Keratinocyte (primary cell): ENCODE results near the gene DIP2C. TPM values are rescaled to one million over a fixed set of nuclear protein-coding genes. Genes with fewer than 3 reads are reported as not detected.

ENCODE experiments used
- DNase-seq: peaks from one replicate; pipeline ENCODE4 v3.0.0-alpha.2; 2011; ENCODE audit warnings: low read depth, missing footprints, low spot score
- FAIRE-seq: peaks from 2 replicates; lab custom pipeline; 2011; peaks lifted over from hg19 to GRCh38; lab: Jason Lieb, UNC
- H2AFZ ChIP-seq: 2 replicates; pipeline ENCODE4 v1.6.0; 2012; ENCODE audit warnings: low read length, control low read depth, inconsistent platforms; ENCODE audit not compliant: control insufficient read depth
- H3K27ac ChIP-seq: 2 replicates; pipeline ENCODE4 v1.5.1; 2011; ENCODE audit warnings: low read length; ENCODE audit not compliant: control insufficient read depth, insufficient read depth
- H3K27me3 ChIP-seq: 3 replicates; pipeline ENCODE4 v1.6.0; 2011; ENCODE audit warnings: low read length; ENCODE audit not compliant: control insufficient read depth, insufficient read depth; ENCODE audit errors: extremely low read depth
- H3K36me3 ChIP-seq, 2 experiments: 2 replicates in 1 of 2; 3 replicates in 1 of 2; pipeline ENCODE4 v1.5.1; 2011; ENCODE audit warnings: low read length in 2 of 2, mild to moderate bottlenecking in 1 of 2; ENCODE audit not compliant: control insufficient read depth in 2 of 2, insufficient read depth in 2 of 2; ENCODE audit errors: extremely low read depth in 1 of 2
- H3K4me1 ChIP-seq: 3 replicates; pipeline ENCODE4 v1.5.1; 2011; ENCODE audit warnings: low read length; ENCODE audit not compliant: control insufficient read depth, insufficient read depth; ENCODE audit errors: extremely low read depth
- H3K4me2 ChIP-seq: 3 replicates; pipeline ENCODE4 v1.6.0; 2011; ENCODE audit warnings: low read depth, low read length; ENCODE audit not compliant: control insufficient read depth, insufficient read depth; ENCODE audit errors: extremely low read depth
- H3K4me3 ChIP-seq, 3 experiments: fragments of 200-600 bp in 1 of 3; sonication (generic) in 1 of 3; 2 replicates in 2 of 3; 3 replicates in 1 of 3; pipeline ENCODE4 v1.5.1; 2011 to 2016; ENCODE audit warnings: low read length in 3 of 3, mild to moderate bottlenecking in 3 of 3, control low read depth in 2 of 3, inconsistent platforms in 1 of 3, low read depth in 1 of 3, mixed read lengths in 1 of 3, mixed run types in 1 of 3, moderate library complexity in 1 of 3; ENCODE audit not compliant: control insufficient read depth in 2 of 3, insufficient read depth in 2 of 3; ENCODE audit errors: extremely low read depth in 1 of 3
- H3K79me2 ChIP-seq: 2 replicates; pipeline ENCODE4 v1.6.0; 2012; ENCODE audit warnings: low read length; ENCODE audit not compliant: control insufficient read depth, insufficient read depth
- H3K9ac ChIP-seq: 3 replicates; pipeline ENCODE4 v1.6.0; 2011; ENCODE audit warnings: low read length; ENCODE audit not compliant: control insufficient read depth, insufficient read depth; ENCODE audit errors: extremely low read depth
- H3K9me1 ChIP-seq: 3 replicates; pipeline ENCODE4 v1.6.0; 2011; ENCODE audit warnings: low read length; ENCODE audit not compliant: control insufficient read depth, insufficient read depth; ENCODE audit errors: extremely low read depth
- H3K9me3 ChIP-seq: 2 replicates; pipeline ENCODE4 v1.5.1; 2012; ENCODE audit warnings: low read depth, low read length; ENCODE audit not compliant: control insufficient read depth
- H4K20me1 ChIP-seq: 3 replicates; pipeline ENCODE4 v1.6.0; 2011; ENCODE audit warnings: low read length; ENCODE audit not compliant: control insufficient read depth, insufficient read depth; ENCODE audit errors: extremely low read depth
- CTCF ChIP-seq, 3 experiments: IDR thresholded peaks in 1 of 3; conservative IDR thresholded peaks in 1 of 3; optimal IDR thresholded peaks in 1 of 3; 2 replicates in 2 of 3; 3 replicates in 1 of 3; pipeline versions ENCODE3 to v1.5.1; 2011; ENCODE audit warnings: low read length in 3 of 3, mild to moderate bottlenecking in 3 of 3, moderate library complexity in 2 of 3, control low read depth in 1 of 3, inconsistent platforms in 1 of 3; ENCODE audit not compliant: insufficient read depth in 2 of 3; ENCODE audit errors: extremely low read depth in 1 of 3
- EZH2 ChIP-seq: IDR thresholded peaks from one replicate; pipeline ENCODE4 v1.6.1; 2012; ENCODE audit warnings: inconsistent platforms, mild to moderate bottlenecking, low read length, moderate library complexity
- dilution Hi-C: fragments of 300-500 bp; cut with MboI; formaldehyde crosslinking; loops from one replicate; pipeline ENCODE4 v1.7.0; 2020; ENCODE audit warnings: low sequenced_read_pairs; ENCODE audit not compliant: extremely low pct_ligation_motif_present
- polyA plus RNA-seq, 5 experiments: library from polyadenylated mRNA; depleted of rRNA in 3 of 5; stranded (reverse) in 3 of 5; stranded (forward) in 1 of 5; unstranded in 1 of 5; fragments of >200 nt; gene quantifications; 1 replicate in 1 of 5; 2 replicates in 3 of 5; 3 replicates in 1 of 5; pipeline versions ENCODE4 v1.2.1 to v1.2.3, GENCODE V29; 2011 to 2012; ENCODE audit warnings: missing spikeins in 2 of 5, low read depth in 1 of 5, low replicate concordance in 1 of 5

The DIP2C gene
- polyA plus RNA-seq, 1 donor (not counting 4 experiments of a cell fraction or from before 2014, with no cell fraction given): 1.3 TPM

- no peaks in the 10 kb centered on the region for H3K4me1 ChIP-seq
- no peaks in the 10 kb centered on the region for H4K20me1 ChIP-seq
- TF ChIP-seq EZH2 (no peak), CTCF (optimal IDR thresholded peaks at IDR 0.05 in 1 of 3, IDR thresholded peaks at IDR 0.05 in 1 of 3, conservative IDR thresholded peaks at IDR 0.05 in 1 of 3; ENCODE audit: extremely low read depth in 1 of 3, insufficient read depth in 2 of 3, low read length in 3 of 3) (no peak)
- H3K4me3 ChIP-seq: no peak overlapping the region
- dilution Hi-C loops: no loop called here
- FAIRE-seq: no peak
- no peak overlapping the region for H2AFZ ChIP-seq
- H3K9ac ChIP-seq: no peak overlapping the region
- H3K27ac ChIP-seq: no peak overlapping the region
- H3K36me3 ChIP-seq: no peaks in the 10 kb centered on the region
- H3K9me1 ChIP-seq: no peaks in the 10 kb centered on the region
- no peaks in the 10 kb centered on the region for H3K9me3 ChIP-seq
- no peaks in the 10 kb centered on the region for H3K27me3 ChIP-seq
- no peak overlapping the region for H3K4me2 ChIP-seq
- DNase-seq: no peak
- H3K79me2 ChIP-seq: no peaks in the 10 kb centered on the region
Measured at GRCh38 chr10:575402-576129, 113.9 kb downstream of the DIP2C start.

GRCh38 chr10:572696-573095 is 116.8 kb downstream of the DIP2C start:
- no peaks in the 10 kb centered on the region for H3K9me1 ChIP-seq
- DNase-seq (no peak), FAIRE-seq (no peak)
- no peaks in the 10 kb centered on the region for H3K27me3 ChIP-seq
- no peak overlapping the region for H3K4me3 ChIP-seq
- dilution Hi-C loops: no loop called here
- no peak for TF ChIP-seq CTCF (optimal IDR thresholded peaks at IDR 0.05 in 1 of 3, IDR thresholded peaks at IDR 0.05 in 1 of 3, conservative IDR thresholded peaks at IDR 0.05 in 1 of 3; ENCODE audit: extremely low read depth in 1 of 3, insufficient read depth in 2 of 3, low read length in 3 of 3)
- TF ChIP-seq EZH2: no peak
- H3K9ac ChIP-seq: no peak overlapping the region
- peaks cover 5% of the 10 kb centered on the region for H3K9me3 ChIP-seq
- no peaks in the 10 kb centered on the region for H3K36me3 ChIP-seq
- no peak overlapping the region for H3K27ac ChIP-seq
- no peak overlapping the region for H2AFZ ChIP-seq
- H3K4me1 ChIP-seq: no peaks in the 10 kb centered on the region
- H4K20me1 ChIP-seq: no peaks in the 10 kb centered on the region
- no peak overlapping the region for H3K4me2 ChIP-seq
- no peaks in the 10 kb centered on the region for H3K79me2 ChIP-seq
